Fibroblast of lung (primary cell): ENCODE measurements around the gene PKNOX2. TPM values are rescaled to one million over a fixed set of nuclear protein-coding genes. Genes with fewer than 3 reads are reported as not detected.

Experiments used
- DNase-seq, 2 donors: peaks; one replicate each; pipeline versions ENCODE4 v3.0.0 to v3.0.0-alpha.2; 2010; ENCODE audit warnings: low read depth in 2 of 2
- H2AFZ ChIP-seq: 2 replicates; pipeline ENCODE4 v1.5.1; 2012; ENCODE audit warnings: low read length, control low read depth, inconsistent platforms
- H3K27ac ChIP-seq: 2 replicates; pipeline ENCODE4 v1.5.1; 2011; ENCODE audit warnings: low read length, control low read depth; ENCODE audit not compliant: insufficient read depth
- H3K27me3 ChIP-seq: 2 replicates; pipeline ENCODE4 v1.5.1; 2011; ENCODE audit warnings: mild to moderate bottlenecking, low read length; ENCODE audit not compliant: control insufficient read depth, insufficient read depth
- H3K36me3 ChIP-seq: 2 replicates; pipeline ENCODE4 v1.5.1; 2011; ENCODE audit warnings: low read length; ENCODE audit not compliant: control insufficient read depth, insufficient read depth
- H3K4me1 ChIP-seq: 2 replicates; pipeline ENCODE4 v1.5.1; 2011; ENCODE audit warnings: low read length; ENCODE audit not compliant: control insufficient read depth, insufficient read depth; ENCODE audit errors: extremely low read depth
- H3K4me2 ChIP-seq: 2 replicates; pipeline ENCODE4 v1.5.1; 2011; ENCODE audit warnings: low read length, control low read depth; ENCODE audit not compliant: insufficient read depth; ENCODE audit errors: extremely low read depth
- H3K4me3 ChIP-seq, 4 experiments: fragments of 200-600 bp in 1 of 4; sonication (generic) in 1 of 4; replicated peaks in 1 of 4; 2 replicates each; pipeline ENCODE4 v1.5.1; 2011 to 2016; ENCODE audit warnings: low read length in 4 of 4, low read depth in 3 of 4, mild to moderate bottlenecking in 3 of 4, control low read depth in 2 of 4, inconsistent platforms in 1 of 4, mixed read lengths in 1 of 4; ENCODE audit not compliant: insufficient read depth in 1 of 4; ENCODE audit errors: control extremely low read depth in 1 of 4
- H3K79me2 ChIP-seq: 2 replicates; pipeline ENCODE4 v1.5.1; 2012; ENCODE audit warnings: mild to moderate bottlenecking, low read length, inconsistent platforms; ENCODE audit not compliant: control insufficient read depth, insufficient read depth
- H3K9ac ChIP-seq: 2 replicates; pipeline ENCODE4 v1.5.1; 2011; ENCODE audit warnings: mild to moderate bottlenecking, low read length, control low read depth; ENCODE audit not compliant: insufficient read depth
- H3K9me3 ChIP-seq: 2 replicates; pipeline ENCODE4 v1.5.1; 2012; ENCODE audit warnings: low read depth, low read length; ENCODE audit not compliant: control insufficient read depth, insufficient read depth
- H4K20me1 ChIP-seq: 2 replicates; pipeline ENCODE4 v1.5.1; 2011; ENCODE audit warnings: low read length; ENCODE audit not compliant: control insufficient read depth, insufficient read depth; ENCODE audit errors: extremely low read depth
- CTCF ChIP-seq, 2 donors: IDR thresholded peaks in 1 of 2; conservative IDR thresholded peaks in 1 of 2; 1 replicate in 1 of 2; 2 replicates in 1 of 2; pipeline ENCODE4 v1.5.1; 2011 to 2012; ENCODE audit warnings: low read length in 2 of 2, control low read depth in 1 of 2, inconsistent platforms in 1 of 2, low read depth in 1 of 2, mild to moderate bottlenecking in 1 of 2
- EZH2 ChIP-seq: IDR thresholded peaks from 2 replicates; pipeline ENCODE4 v1.5.1; 2012; ENCODE audit warnings: low read length, control low read depth, mild to moderate bottlenecking; ENCODE audit errors: missing control alignments
- polyA plus RNA-seq, 2 donors: library from polyadenylated mRNA; depleted of rRNA in 1 of 2; stranded (reverse) in 1 of 2; unstranded in 1 of 2; fragments of >200 nt; gene quantifications; 2 replicates each; pipeline ENCODE4 v1.2.1, GENCODE V29; 2011 to 2012; ENCODE audit warnings: missing spikeins in 1 of 2
- total RNA-seq: library from RNA; depleted of rRNA; stranded (reverse); fragments of >200 nt; gene quantifications from 2 replicates; pipeline ENCODE4 v1.2.1, GENCODE V29; 2014

PKNOX2 gene
- total and polyA plus RNA-seq, 2 donors (not counting 1 experiment from before 2014, with no cell fraction given): 0.33 to 2.2 TPM

GRCh38 chr11:125303694-125304093 lies 139.1 kb downstream of the PKNOX2 start:
- TF ChIP-seq CTCF (conservative IDR thresholded peaks at IDR 0.05 in 1 of 2, IDR thresholded peaks at IDR 0.05 in 1 of 2; ENCODE audit: low read depth in 1 of 2, low read length in 2 of 2) (no peak), EZH2 (no peak)

GRCh38 chr11:125304136-125304535 lies 139.6 kb downstream of the PKNOX2 start:
- Histone ChIP-seq H3K4me1 (no peaks in the 10 kb centered on the region), H3K9me3 (no peaks in the 10 kb centered on the region), H2AFZ (no peak overlapping the region), H4K20me1 (no peaks in the 10 kb centered on the region), H3K36me3 (no peaks in the 10 kb centered on the region), H3K9ac (no peak overlapping the region), H3K4me2 (no peak overlapping the region), H3K27ac (no peak overlapping the region), H3K27me3 (peaks cover 2% of the 10 kb centered on the region), H3K79me2 (no peaks in the 10 kb centered on the region), H3K4me3 (no peak overlapping the region)
- no peak for DNase-seq
- TF ChIP-seq EZH2 (no peak), CTCF (conservative IDR thresholded peaks at IDR 0.05 in 1 of 2, IDR thresholded peaks at IDR 0.05 in 1 of 2; ENCODE audit: low read depth in 1 of 2, low read length in 2 of 2) (no peak)

More at GRCh38 chr11:125303694-125304093, 139.1 kb downstream of the PKNOX2 start:
- no peaks in the 10 kb centered on the region for H3K4me1 ChIP-seq
- no peak overlapping the region for H3K4me3 ChIP-seq
- peaks cover 2% of the 10 kb centered on the region for H3K27me3 ChIP-seq
- no peaks in the 10 kb centered on the region for H4K20me1 ChIP-seq
- H3K27ac ChIP-seq: no peak overlapping the region
- H3K9me3 ChIP-seq: no peaks in the 10 kb centered on the region
- no peak overlapping the region for H3K9ac ChIP-seq
- H3K36me3 ChIP-seq: no peaks in the 10 kb centered on the region
- H3K4me2 ChIP-seq: no peak overlapping the region
- DNase-seq: no peak
- no peaks in the 10 kb centered on the region for H3K79me2 ChIP-seq
- no peak overlapping the region for H2AFZ ChIP-seq

- no peak overlapping the region for H3K9ac ChIP-seq
- DNase-seq: no peak
- no peak overlapping the region for H3K4me3 ChIP-seq
- H3K4me2 ChIP-seq: no peak overlapping the region
- TF ChIP-seq EZH2: no peak
- TF ChIP-seq CTCF (conservative IDR thresholded peaks at IDR 0.05 in 1 of 2, IDR thresholded peaks at IDR 0.05 in 1 of 2; ENCODE audit: low read depth in 1 of 2, low read length in 2 of 2): no peak
- H3K79me2 ChIP-seq: no peaks in the 10 kb centered on the region
- no peaks in the 10 kb centered on the region for H3K9me3 ChIP-seq
- peaks cover 2% of the 10 kb centered on the region for H3K27me3 ChIP-seq
- no peaks in the 10 kb centered on the region for H3K36me3 ChIP-seq
- H4K20me1 ChIP-seq: no peaks in the 10 kb centered on the region
- no peak overlapping the region for H2AFZ ChIP-seq
- no peaks in the 10 kb centered on the region for H3K4me1 ChIP-seq
- H3K27ac ChIP-seq: no peak overlapping the region
Measured at GRCh38 chr11:125304876-125305275, 140.3 kb downstream of the PKNOX2 start.
